GM23338 (cell line): Measurements from ENCODE around the gene TBC1D19.

Experiments used
- CREB1 ChIP-seq: fragments of 250-450 bp; sonication (Bioruptor Pico); IDR thresholded peaks from 2 replicates; pipeline ENCODE4 v1.5.0; 2020; ENCODE audit warnings: low read depth, mild to moderate bottlenecking, moderate library complexity
- CTCF ChIP-seq, 2 experiments: fragments of 200-600 bp in 1 of 2; sonication (generic) in 1 of 2; conservative IDR thresholded peaks; 2 replicates each; pipeline versions ENCODE4 v1.5.1 to v1.6.1; 2016 to 2017; ENCODE audit warnings: antibody characterized with exemption in 2 of 2, low read depth in 2 of 2, mild to moderate bottlenecking in 2 of 2, moderate library complexity in 1 of 2
- EZH2 ChIP-seq: fragments of 200-600 bp; sonication (generic); IDR thresholded peaks from one replicate; pipeline ENCODE4 v1.8.0; 2017; ENCODE audit warnings: antibody characterized with exemption, mild to moderate bottlenecking, low read depth; ENCODE audit not compliant: unreplicated experiment
- POLR2AphosphoS5 ChIP-seq: IDR thresholded peaks from 2 replicates; pipeline ENCODE4 v1.6.1; 2016; ENCODE audit warnings: antibody characterized with exemption, low read depth
- REST ChIP-seq: IDR thresholded peaks from one replicate; pipeline ENCODE4 v1.6.1; 2018; ENCODE audit warnings: antibody characterized with exemption; ENCODE audit not compliant: unreplicated experiment
- STAT1 ChIP-seq: IDR thresholded peaks from one replicate; pipeline ENCODE4 v1.6.1; 2016; ENCODE audit warnings: antibody characterized with exemption; ENCODE audit not compliant: unreplicated experiment

GRCh38 chr4:26764231-26764630 is 180.3 kb downstream of the TBC1D19 start:
- TF ChIP-seq EZH2 (no peak), CTCF (conservative IDR thresholded peaks at IDR 0.05; ENCODE audit: low read depth in 2 of 2) (no peak), POLR2AphosphoS5 (no peak), REST (no peak), CREB1 (CRISPR knock-in tag) (no peak), STAT1 (no peak)
